ENCODE measurements around the gene NAA38.

NAA38 gene

GRCh38 chr17:7856811-7857712 is at the start of gene NAA38:
Gene NAA38 (minus strand): TSS chr17:7857559. CDS start chr17:7857463, 96 bp downstream.
- DNase-seq (ENCODE audit: low read depth): peak; percentile 98

- no peak for DNase-seq (ENCODE audit: low read depth)
Observed at GRCh38 chr17:7903154-7904103, 46.1 kb upstream of the NAA38 start.

GRCh38 chr17:7897773-7898172 is 40.4 kb upstream of the NAA38 start:
- no peak for DNase-seq (ENCODE audit: low read depth)

- DNase-seq (ENCODE audit: low read depth): no peak
Observed at GRCh38 chr17:7897090-7897489, 39.7 kb upstream of the NAA38 start.

GRCh38 chr17:7894866-7895265 is 37.5 kb upstream of the NAA38 start:
- DNase-seq (ENCODE audit: low read depth): no peak

- no peak for DNase-seq (ENCODE audit: low read depth)
Observed at GRCh38 chr17:7894226-7894625, 36.9 kb upstream of the NAA38 start.

- DNase-seq (ENCODE audit: low read depth): no peak
Observed at GRCh38 chr17:7893187-7893880, 36.0 kb upstream of the NAA38 start.

GRCh38 chr17:7889166-7889955 is 32.0 kb upstream of the NAA38 start:
- no peak for DNase-seq (ENCODE audit: low read depth)

- no peak for DNase-seq (ENCODE audit: low read depth)
Observed at GRCh38 chr17:7888184-7888920, 31.0 kb upstream of the NAA38 start, which contains the start of gene CHD3. Gene CHD3 (plus strand): TSS chr17:7888789. CDS start chr17:7889001, 212 bp downstream.

- DNase-seq (ENCODE audit: low read depth): peak; percentile 94
Observed at GRCh38 chr17:7887482-7888183, 30.3 kb upstream of the NAA38 start.

- no peak for DNase-seq (ENCODE audit: low read depth)
Observed at GRCh38 chr17:7887038-7887481, 29.7 kb upstream of the NAA38 start.

- DNase-seq (ENCODE audit: low read depth): no peak
Observed at GRCh38 chr17:7886227-7887037, 29.1 kb upstream of the NAA38 start.

- no peak for DNase-seq (ENCODE audit: low read depth)
Observed at GRCh38 chr17:7885367-7886226, 28.2 kb upstream of the NAA38 start.

GRCh38 chr17:7884581-7885366 is 27.4 kb upstream of the NAA38 start:
- DNase-seq (ENCODE audit: low read depth): no peak

- DNase-seq (ENCODE audit: low read depth): no peak
Observed at GRCh38 chr17:7883781-7884386, 26.5 kb upstream of the NAA38 start.

- DNase-seq (ENCODE audit: low read depth): no peak
Observed at GRCh38 chr17:7882629-7883028, 25.3 kb upstream of the NAA38 start.

GRCh38 chr17:7882068-7882467 is 24.7 kb upstream of the NAA38 start:
- DNase-seq (ENCODE audit: low read depth): no peak
